ENCODE data around the gene KRT34.
"Not testable (repeated sequence)": the region's sequence is repeated elsewhere in the genome, so short reads cannot be mapped to it uniquely, and the experiment has no call there.

The KRT34 gene

GRCh38 chr17:41404024-41404671 is 22.0 kb upstream of the KRT34 start:
- DNase-seq (ENCODE audit: low spot score) = no peak

GRCh38 chr17:41403404-41404023 is 21.4 kb upstream of the KRT34 start:
- DNase-seq (ENCODE audit: low spot score) = no peak

DNA sequence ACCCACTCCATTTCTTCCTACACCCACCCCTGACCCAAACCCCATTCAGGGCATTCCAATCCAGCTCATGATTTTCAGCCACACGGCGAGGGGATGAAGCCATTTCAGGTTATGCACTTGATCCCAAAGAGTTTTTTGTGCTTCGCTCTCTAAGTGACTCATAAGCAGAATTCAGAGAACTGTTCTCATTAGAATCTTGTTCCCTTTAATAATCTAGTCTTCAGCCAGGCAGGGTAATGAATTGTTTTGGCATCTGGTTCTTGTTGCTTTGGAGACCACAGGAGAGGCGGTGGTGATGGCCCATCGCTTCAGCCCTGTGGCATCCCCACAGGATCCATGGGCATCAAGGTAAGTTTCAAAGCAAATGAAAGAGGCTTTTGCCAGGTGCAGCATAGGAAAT is 20.1 kb upstream of the KRT34 start:
- no peak for DNase-seq (ENCODE audit: low spot score)

DNA sequence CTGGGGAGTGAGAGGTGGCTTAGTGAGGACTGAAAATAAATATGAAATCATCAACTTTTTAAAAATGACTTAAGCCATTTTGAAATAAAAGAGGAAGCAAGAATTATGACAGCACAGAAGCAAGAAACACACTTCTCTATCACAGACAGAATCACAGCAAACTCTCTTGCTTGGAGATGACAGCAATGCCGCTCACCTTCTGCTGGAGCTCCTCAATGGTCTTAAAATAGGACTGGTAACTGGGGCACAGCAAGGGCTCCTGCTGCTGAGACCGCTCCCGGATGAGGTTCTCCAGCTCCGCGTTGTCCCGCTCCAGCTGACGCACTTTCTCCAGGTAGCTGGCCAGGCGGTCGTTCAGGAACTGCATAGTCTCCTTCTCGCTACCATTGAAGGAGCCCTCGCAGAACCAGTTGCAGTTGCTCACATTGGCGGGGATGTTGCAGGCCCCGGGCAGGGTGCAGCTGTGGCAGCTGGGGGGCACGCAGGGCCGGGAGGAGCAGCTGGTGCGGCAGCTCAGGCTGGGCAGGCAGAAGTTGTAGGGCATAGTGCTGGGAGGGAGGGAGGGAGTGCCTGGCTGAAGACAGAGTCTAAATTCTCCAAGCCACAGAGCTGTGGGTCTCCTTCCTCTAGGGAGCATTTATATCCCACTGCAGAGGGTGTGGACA is 15.0 kb upstream of the KRT34 start, which contains the start of gene KRT31:
Gene KRT31, minus strand, starts transcription at position 613 of the 665 bp plus-strand sequence. Its CDS starts 69 bp downstream, at position 544.
- DNase-seq (ENCODE audit: low spot score) = no peak

- DNase-seq (ENCODE audit: low spot score) = no peak
These were observed 14.2 kb upstream of the KRT34 start for GRCh38 chr17:41396340-41396739.

- DNase-seq (ENCODE audit: low spot score) = no peak
These were observed 13.5 kb upstream of the KRT34 start for GRCh38 chr17:41395611-41396010.

GRCh38 chr17:41395044-41395443 is 12.9 kb upstream of the KRT34 start:
- not testable (repeated sequence) for DNase-seq (ENCODE audit: low spot score)

GRCh38 chr17:41394254-41394996 is 12.3 kb upstream of the KRT34 start:
- DNase-seq (ENCODE audit: low spot score) = no peak

DNA sequence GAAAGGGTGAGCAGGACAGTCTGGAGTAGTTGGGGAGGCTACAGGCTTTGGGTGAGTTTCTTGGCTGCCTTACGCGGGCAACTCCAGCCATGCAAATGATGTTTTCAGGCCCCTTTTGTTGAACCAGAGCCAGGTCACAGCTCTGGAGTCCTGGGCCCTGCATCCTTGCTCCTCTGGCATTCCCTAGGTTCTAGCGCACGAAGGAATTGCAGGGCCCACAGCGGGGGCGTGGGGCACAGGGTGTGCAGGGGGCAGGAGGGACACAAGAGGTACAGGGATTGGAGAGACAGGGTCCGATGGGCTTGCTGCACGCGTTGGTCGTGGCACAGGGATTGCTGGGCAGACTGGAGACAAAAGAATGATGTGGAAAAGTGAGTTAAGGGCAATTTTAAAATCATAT is 11.7 kb upstream of the KRT34 start:
- no peak for DNase-seq (ENCODE audit: low spot score)

DNA sequence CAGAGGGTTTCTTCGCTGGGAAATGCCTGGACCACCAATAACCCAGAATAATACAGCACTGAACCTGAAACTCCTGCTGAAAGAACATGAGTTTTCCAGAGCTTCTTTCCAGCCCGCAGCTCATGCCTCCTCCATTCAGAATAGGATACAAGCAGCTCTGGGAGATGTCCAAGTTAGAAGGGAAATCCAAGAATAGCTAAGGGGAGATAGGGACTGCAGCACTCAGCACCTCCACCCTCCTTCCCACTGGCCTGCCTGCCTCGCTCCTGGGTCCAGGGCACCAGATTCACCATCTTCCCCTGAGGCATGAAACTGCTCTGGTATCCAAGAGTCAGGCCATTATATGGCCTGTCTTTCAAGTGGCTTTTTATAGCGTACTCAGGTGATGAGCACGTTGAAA is 11.2 kb upstream of the KRT34 start:
- no peak for DNase-seq (ENCODE audit: low spot score)

GRCh38 chr17:41392278-41392677 is 10.2 kb upstream of the KRT34 start:
- no peak for DNase-seq (ENCODE audit: low spot score)

GRCh38 chr17:41391535-41391934 is 9.4 kb upstream of the KRT34 start:
- DNase-seq (ENCODE audit: low spot score) = no peak

GRCh38 chr17:41390411-41390938 is 8.4 kb upstream of the KRT34 start:
- DNase-seq (ENCODE audit: low spot score) = no peak

DNA sequence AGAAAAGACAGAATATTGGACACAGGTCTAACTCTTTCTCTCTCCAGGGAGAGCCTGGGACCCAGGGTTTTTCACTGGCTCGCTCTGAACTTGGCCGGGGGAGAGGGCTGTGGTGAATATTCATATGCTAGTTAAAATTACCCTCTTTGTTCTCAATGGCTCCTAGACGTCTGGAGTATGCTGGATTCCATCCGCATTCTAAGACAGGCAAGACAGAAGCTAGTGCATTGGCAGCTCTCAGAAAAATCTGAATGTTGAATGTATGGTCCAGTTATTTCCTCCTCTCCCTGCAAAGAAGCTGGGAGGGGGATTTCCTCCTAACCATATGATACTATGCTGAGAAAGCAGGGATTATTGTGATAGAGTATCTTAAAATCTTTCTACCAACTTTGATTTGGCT is 5.6 kb upstream of the KRT34 start:
- DNase-seq (ENCODE audit: low spot score) = no peak

DNA sequence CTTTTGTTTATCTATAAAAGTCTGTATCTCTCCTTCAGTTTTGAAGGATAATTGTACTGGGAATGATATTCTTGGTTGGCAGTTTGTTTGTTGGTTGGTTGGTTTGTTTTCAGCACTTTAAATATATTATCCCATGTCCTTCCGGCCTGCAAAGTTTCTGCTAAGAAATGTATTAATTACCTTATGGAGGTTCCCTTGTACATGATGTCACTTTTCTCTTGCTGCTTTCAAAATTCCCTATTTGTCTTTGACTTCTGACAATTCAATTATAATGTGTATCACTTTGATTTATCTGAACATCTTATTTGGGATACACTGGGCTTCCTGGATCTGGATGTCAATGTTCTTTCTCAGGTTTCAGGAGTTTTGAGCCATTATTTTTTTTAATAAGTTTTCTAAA is 4.1 kb upstream of the KRT34 start:
- no peak for DNase-seq (ENCODE audit: low spot score)

GRCh38 chr17:41383690-41384089 is 1.6 kb upstream of the KRT34 start:
- no peak for DNase-seq (ENCODE audit: low spot score)

GRCh38 chr17:41382394-41382793 is 288 bp upstream of the KRT34 start:
- DNase-seq (ENCODE audit: low spot score) = no peak

GRCh38 chr17:41380091-41380490 is 2.0 kb downstream of the KRT34 start:
- not testable (repeated sequence) for DNase-seq (ENCODE audit: low spot score)

- no peak for DNase-seq (ENCODE audit: low spot score)
These were observed 4.6 kb downstream of the KRT34 start for GRCh38 chr17:41377546-41377945.

DNA sequence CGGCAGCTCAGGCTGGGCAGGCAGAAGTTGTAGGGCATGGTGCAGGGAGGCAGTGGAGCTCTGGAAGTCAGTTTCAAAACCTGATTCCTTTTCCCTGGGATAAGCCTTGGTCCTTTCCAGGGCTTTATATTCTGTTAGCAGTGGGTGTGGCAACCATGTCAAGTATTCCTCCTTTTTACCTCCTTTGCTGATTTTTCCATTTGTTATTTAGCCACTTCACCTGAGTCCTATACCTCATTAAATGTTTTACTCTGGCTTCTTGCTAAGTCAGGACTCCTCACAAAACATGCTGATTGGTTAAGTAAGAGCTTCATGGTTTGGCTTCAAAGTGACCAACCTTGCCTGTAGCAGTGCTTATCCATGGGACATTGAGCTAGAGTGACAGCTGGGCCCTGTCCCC is 12.4 kb downstream of the KRT34 start, which contains the start of gene KRT33B:
Gene KRT33B, minus strand, starts transcription at position 101 of the 400 bp plus-strand sequence. Its CDS starts 63 bp downstream, at position 38.
- DNase-seq (ENCODE audit: low spot score) = no peak

DNA sequence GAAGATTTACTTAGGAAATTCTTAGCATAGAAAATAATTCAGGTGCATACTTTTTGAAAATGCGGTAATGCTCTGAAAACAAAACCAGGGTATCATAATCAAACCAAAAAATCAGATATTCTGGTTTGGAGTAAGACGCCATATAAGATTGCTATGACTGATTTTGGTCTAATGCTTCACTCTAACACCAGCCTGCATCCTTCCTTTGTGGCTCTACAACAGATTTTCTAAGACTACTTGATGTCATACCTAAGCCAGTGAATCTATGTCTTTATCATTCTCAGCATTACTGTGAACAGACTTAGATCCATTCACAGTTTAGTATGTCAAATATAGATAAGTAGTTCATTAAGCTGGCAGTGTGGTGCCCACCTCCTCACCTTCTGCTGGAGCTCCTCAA is 13.1 kb downstream of the KRT34 start:
- DNase-seq (ENCODE audit: low spot score) = no peak

GRCh38 chr17:41367426-41368075 is 14.6 kb downstream of the KRT34 start:
- no peak for DNase-seq (ENCODE audit: low spot score)

Measured in hematopoietic multipotent progenitor cell treated with erythropoietin and hydrocortisone succinate and interleukin-3 and kit ligand, for 17 days (in vitro differentiated cells).